ENCODE measurements around the gene AUH. TPM values are rescaled to one million over a fixed set of nuclear protein-coding genes. Genes with fewer than 3 reads are reported as not detected.

Gene AUH
- total RNA-seq, 6 donors from 2014 or later: 13.7 to 38.5 (median 24.4) TPM

GRCh38 chr9:91196103-91196950 lies 165.4 kb downstream of the AUH start:
- no peak for ATAC-seq (ENCODE audit: low FRiP score in 2 of 2)
- Histone ChIP-seq H3K4me1 (peaks cover 46 to 60% (median 53%) of the 10 kb centered on the region in 4 donors), H3K27ac (peak overlapping the region; percentile 57 to 97 (median 79)), H3K4me3 (no peak overlapping the region), H3K36me3 (no peaks in the 10 kb centered on the region), H3K9me3 (no peaks in the 10 kb centered on the region), H3K27me3 (no peaks in the 10 kb centered on the region)
- no peak for DNase-seq
- 88 to 90% methylated on average over 7 to 8 of the region's 8 CpGs for WGBS, 2 donors
- TF ChIP-seq EP300 (IDR thresholded peaks at IDR 0.05) (no peak), POLR2A (IDR thresholded peaks at IDR 0.05) (no peak), CTCF (IDR thresholded peaks at IDR 0.05) (no peak), POLR2AphosphoS5 (IDR thresholded peaks at IDR 0.05) (no peak)

GRCh38 chr9:91195372-91196012 lies 166.2 kb downstream of the AUH start:
- TF ChIP-seq POLR2AphosphoS5 (IDR thresholded peaks at IDR 0.05) (no peak), POLR2A (IDR thresholded peaks at IDR 0.05) (no peak), EP300 (IDR thresholded peaks at IDR 0.05) (no peak), CTCF (IDR thresholded peaks at IDR 0.05) (no peak)
- WGBS, 2 donors: 87 to 93% methylated on average over 5 of the region's 5 CpGs
- Histone ChIP-seq H3K27me3 (no peaks in the 10 kb centered on the region), H3K36me3 (no peaks in the 10 kb centered on the region), H3K4me3 (no peak overlapping the region), H3K27ac (peak overlapping the region; percentile 57 to 97 (median 95)), H3K4me1 (peaks cover 46 to 60% (median 53%) of the 10 kb centered on the region in 4 donors), H3K9me3 (no peaks in the 10 kb centered on the region)
- ATAC-seq (ENCODE audit: low FRiP score in 2 of 2) (no peak), DNase-seq (no peak)

GRCh38 chr9:91193658-91194391 lies 167.9 kb downstream of the AUH start:
- H3K9me3 ChIP-seq: no peaks in the 10 kb centered on the region
- H3K4me1 ChIP-seq: peaks cover 46 to 60% (median 50%) of the 10 kb centered on the region in 4 donors
- peak overlapping the region; percentile 93 to 99 (median 97) for H3K27ac ChIP-seq
- 1 to 4% methylated on average over 32 to 52 of the region's 52 CpGs for WGBS, 2 donors
- DNase-seq: peak; percentile 89 to 94
- no peaks in the 10 kb centered on the region for H3K27me3 ChIP-seq
- peak; percentile 76 to 83 for ATAC-seq (ENCODE audit: low FRiP score in 2 of 2)
- no peak for TF ChIP-seq CTCF (IDR thresholded peaks at IDR 0.05)
- peak in 3 of 4 donors; percentile 43 to 78 (median 60) for TF ChIP-seq POLR2A (IDR thresholded peaks at IDR 0.05)
- TF ChIP-seq EP300 (IDR thresholded peaks at IDR 0.05): peak in 3 of 4 donors; percentile 32 to 78 (median 74)
- TF ChIP-seq POLR2AphosphoS5 (IDR thresholded peaks at IDR 0.05): peak; percentile 65 to 88
- peak overlapping the region in 3 of 4 donors; percentile 33 to 47 (median 45) for H3K4me3 ChIP-seq
- no peaks in the 10 kb centered on the region for H3K36me3 ChIP-seq

GRCh38 chr9:91193087-91193657 lies 168.5 kb downstream of the AUH start:
- Histone ChIP-seq H3K9me3 (no peaks in the 10 kb centered on the region), H3K27me3 (no peaks in the 10 kb centered on the region), H3K36me3 (no peaks in the 10 kb centered on the region), H3K27ac (peak overlapping the region; percentile 93 to 99 (median 97)), H3K4me1 (peaks cover 44 to 56% (median 46%) of the 10 kb centered on the region in 4 donors), H3K4me3 (peak overlapping the region; percentile 7 to 47 (median 39))
- DNase-seq: peak; percentile 90 to 93
- TF ChIP-seq CTCF (IDR thresholded peaks at IDR 0.05) (peak in 3 of 6 experiments; percentile 20 to 36 (median 35)), POLR2A (IDR thresholded peaks at IDR 0.05) (peak in 2 of 4 donors; percentile 25 to 57), EP300 (IDR thresholded peaks at IDR 0.05) (peak; percentile 90 to 99 (median 98)), POLR2AphosphoS5 (IDR thresholded peaks at IDR 0.05) (peak; percentile 89 to 98)
- whole genome bisulfite sequencing, 2 donors: 0 to 1% methylated on average over 38 of the region's 38 CpGs
- ATAC-seq (ENCODE audit: low FRiP score in 2 of 2): peak; percentile 89 to 92
